HG03432 (cell line): ENCODE data around the gene ZNF536.
"Not testable (repeated sequence)": the region's sequence is repeated elsewhere in the genome, so short reads cannot be mapped to it uniquely, and the experiment has no call there.

Experiments used
- ATAC-seq: cut with Tn5 transposase; IDR thresholded peaks from one replicate; pipeline ENCODE4 v1.9.1; 2021; ENCODE audit warnings: mild to moderate bottlenecking, moderate library complexity; ENCODE audit not compliant: unreplicated experiment

Gene ZNF536

DNA sequence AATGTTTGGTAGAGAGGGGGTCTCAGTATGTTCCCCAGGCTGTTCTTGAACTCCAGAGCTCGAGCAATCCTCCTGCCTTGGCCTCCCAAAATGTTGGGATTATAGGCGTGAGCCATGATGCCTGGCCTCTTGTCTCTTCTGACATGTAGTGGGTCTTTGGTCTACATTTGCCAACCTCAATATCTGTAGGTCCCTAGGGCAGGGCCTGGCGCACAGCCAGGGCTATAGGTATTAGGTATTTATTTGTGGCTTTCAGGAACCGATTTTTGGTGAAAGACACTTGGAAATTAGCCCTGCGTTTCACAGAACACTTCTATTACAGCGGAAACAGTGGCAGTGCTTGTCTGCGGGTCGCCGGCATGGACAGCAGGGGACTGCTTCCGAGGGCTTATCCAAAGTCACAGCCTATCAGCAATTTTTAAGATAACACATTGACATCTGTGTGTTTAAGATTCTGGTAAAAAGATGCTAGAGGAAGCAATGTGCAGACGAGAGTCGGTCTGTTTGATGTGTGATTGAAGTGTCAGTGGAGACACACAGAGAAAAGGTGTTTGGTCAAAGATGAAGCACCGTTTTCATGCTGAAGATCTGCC, 14.5 kb downstream of the ZNF536 start:
- ATAC-seq: no peak

DNA sequence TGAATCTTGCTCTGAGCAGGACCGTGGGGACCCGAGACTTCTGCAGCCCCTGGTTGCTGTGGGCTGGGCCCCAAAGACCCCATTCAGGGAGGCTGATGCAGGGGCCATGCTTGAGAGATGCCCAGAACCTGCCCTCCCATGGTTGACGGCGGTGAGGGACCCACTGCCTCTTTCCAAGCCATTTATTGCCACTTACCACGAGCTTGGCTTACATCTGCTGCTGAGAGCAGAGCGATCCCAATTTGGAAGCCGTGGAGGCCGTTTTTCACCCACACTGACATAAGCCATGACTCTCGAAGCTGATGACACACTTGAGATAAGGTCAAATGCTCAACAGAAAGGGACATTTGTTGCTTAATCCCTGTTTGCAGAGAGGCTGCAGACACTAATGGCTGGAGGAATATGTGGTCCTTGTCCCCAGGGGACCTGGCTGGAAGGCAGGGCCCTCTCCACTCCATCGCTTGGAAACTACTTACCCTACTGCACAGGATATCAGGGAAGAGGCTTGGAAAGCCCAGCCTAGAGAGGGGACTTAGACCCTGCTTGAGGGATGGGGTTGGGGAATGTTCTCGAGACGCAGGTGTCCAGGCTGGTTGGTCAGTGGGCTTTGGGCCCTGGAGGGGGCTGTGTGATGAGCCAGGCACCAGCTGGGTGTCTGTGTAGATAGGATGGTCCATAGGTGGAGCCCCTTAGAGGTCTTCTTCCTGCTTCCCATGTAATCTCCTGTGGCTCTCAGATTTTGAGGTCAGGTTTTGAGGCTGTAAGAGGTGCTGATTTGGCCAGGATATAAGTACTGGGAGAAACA, 15.3 kb downstream of the ZNF536 start:
- no peak for ATAC-seq

DNA sequence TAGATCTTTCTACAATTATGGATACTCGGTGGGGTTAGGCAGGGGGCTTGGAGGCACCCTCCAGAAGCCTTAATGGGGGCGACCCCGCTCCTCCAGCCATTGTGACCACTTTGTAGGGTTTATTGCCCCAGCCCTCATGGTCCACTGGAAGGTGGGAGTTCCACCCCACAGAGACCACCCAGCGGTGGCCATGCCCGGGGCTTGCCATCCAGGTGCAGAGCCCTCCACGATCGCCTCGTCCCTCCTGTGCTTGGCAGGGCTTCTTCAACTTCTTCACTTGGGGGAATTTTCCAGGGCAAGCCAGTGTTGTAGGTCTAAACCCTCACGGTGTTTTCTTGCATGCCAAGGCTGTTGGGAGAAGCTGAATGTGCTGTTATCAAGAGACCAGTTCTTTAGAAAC, 16.1 kb downstream of the ZNF536 start:
- ATAC-seq: no peak

DNA sequence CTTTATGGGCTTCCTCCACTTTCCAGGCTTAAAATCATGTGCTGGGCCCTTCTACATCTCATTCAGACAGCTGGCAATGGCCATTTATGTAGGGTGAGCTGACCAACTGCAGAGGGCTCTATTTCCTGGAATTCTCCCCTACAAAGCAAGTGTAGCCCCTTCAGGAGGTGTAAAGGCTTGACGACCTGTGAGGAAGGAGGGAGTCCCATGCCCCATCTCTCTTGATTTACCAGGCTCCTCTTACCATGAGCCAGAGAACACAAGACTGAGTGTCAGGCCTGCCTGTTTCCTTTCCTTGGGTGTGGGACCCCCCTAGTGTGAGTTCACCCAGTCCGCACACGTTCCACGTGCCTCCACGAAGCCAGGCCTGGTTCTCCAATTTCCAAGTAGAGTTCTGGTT, 16.6 kb downstream of the ZNF536 start:
- ATAC-seq: no peak

DNA sequence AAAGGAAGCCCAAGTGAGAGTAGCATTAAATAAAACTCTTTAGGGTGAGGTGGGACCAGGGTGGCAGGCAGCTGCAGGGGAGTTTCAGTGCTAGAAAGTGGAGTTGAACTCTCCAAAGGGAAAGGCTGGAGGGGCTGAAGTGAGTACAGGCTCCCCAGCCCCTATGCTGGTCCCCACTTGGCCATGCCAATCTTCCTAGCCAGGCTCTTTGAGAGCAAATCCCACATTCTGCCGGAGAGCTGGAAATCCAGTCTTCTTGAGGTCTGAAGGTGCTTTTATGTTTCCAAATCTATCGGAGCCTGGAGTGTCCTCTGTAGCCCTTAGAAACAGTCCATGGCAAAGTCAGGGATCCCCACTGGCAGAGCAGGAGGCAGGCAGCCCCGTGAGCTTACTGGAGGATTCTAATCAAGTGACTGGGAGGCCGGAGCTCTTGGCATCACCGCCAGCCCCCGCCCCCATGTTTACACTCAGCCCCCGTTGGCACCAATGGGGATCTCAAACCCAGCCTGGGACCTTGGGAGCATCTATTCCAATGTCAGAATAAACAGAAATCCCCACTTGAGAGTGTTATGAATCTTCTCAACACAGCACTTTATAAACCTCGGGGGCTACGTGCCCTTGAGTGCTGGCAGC, 18.3 kb downstream of the ZNF536 start:
- no peak for ATAC-seq

DNA sequence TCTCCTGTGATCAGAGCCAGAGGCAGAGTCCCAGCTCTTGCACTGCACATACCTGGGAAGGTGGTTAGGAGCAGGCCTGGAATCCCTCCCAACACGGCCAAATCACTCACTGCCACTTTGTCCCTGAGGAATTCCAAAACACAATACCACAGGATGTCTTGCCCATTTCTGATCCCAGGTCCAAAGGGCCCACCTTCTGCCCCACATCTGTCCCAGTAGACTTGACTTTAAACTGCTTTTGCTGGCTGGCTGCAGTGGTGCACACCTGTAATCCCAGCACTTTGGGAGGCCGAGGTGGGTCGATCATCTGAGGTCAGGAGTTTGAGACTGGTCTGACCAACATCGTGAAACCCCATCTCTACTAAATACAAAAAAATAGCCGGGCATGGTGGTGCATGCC, 18.9 kb downstream of the ZNF536 start:
- no peak for ATAC-seq

DNA sequence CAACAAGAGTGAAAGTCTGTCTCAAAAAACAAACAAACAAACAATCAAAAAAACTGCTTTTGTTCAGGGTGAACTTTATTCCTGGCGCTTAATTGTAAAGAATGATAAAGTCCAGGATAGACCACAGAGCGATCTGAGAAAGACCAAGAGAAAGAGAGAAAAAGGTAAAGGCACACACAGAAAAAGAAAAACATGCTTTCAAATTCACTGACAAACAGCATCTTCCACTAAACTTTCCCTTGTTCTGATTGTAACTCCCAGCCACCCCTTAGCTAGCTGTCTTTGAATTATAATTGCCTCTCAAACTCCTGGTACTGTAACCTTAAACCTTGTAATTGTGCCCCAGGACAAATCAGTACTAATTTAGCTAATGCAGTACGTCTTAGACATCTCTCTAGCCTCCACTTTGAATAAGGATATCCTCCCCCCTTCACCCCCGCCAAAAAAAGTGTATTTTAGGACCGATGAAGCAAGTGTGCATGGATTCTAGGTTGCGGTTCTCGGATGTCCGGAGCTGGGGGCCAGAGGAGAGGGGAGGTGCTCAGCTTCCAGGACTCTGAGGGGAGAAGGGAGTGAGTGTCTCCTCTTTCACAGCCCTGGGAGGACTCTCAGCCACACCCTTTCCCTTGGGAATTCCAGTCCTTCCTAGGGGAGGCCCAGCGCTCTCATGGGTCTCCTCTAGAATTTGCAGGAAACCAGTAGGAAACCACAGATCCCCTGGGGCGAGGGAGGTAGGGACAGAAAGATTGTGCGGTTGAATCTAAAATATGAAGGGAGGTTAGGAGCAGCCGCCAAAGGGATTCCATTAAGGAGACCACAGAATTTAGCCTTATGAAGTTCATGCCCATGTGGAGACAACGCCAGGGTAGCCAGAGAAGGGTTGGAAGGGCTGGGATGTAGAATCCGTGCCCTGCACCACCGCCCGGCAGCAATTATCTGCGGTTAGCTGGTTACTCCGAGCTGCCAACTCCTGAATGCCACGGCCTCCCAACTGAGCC, 19.7 kb downstream of the ZNF536 start:
- no peak for ATAC-seq

DNA sequence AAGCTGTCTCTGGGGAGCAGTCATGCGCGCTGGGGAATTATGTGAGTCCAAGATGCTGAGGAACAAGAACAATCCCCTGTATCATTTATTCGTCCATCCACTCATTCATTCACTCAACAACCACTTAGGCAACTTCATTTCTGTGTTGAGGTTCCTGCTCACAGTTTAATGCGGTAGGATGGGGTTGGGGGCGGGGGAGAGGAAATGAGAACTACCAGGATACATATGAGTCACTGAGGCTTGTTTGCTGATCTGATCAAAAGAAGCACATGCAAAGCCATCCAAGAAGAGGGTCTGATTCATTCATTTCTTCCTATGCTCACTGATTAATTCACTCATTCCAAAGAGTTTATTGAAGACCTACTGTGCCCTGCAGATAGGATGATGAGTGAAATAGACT, 20.9 kb downstream of the ZNF536 start:
- no peak for ATAC-seq

DNA sequence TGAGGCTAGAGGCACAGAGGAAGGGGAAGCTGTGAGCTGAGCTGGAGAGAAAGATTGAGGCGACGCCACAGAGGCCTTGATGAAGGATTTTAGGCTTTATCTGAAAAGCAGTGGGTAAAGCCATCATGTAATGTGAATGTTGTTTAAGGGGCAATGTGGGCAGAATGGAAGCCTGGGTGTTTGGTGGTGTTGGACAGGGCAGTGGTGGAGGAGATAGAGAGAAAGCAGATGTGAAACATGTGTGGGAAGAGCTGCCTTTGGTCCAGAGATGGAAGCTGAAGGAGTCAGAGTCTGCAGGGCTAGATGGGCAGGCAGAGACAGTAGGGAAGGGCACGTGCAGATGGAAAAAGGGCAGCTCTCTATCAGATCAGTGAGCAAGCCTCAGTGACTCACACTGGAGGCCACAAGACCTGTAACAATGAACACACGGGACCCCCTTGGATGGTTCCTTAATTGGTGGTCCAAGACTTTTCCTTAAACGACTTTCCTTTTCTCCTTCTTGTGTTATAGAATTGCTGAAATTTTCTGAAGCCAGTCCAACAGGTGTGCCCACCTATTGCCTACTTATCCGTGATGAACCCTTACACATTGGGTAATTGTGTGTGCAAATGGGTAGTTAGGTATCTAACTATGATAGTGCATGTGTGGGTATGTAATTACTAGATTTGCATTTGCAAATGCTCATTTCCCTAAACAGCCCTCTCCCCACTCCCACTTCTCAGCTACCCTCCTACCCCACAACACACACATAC, 21.7 kb downstream of the ZNF536 start:
- no peak for ATAC-seq

DNA sequence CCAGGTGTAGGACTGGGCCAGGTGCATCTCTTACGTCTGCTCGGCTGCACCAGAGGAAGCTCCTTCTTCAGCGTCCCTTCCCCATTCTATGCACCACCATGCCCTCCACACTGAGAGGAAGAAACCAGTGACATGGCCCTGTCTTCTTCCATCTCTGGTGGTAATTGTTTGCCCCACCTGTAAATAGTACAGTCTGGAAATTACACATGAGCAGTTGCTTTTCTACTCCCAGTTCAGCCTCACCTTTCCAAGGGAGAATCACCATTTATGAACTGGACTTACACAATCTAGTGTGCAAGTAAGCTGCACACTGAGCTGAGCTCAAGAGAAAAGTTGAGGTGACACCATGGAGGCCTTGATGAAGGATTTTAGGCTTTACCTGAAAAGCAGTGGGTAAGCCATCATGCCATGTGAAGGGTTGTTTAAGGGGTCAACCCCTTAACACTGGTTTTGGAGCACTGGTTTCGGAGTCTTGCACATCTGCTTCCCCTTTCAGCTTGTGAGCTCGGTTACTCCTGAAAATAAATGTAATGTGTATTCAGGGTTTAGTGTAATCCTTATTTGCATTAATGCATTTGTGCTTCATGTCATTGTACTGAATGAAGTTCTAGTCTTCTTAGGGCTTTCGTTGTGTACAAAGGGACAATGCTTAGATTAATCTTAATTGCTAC, 22.4 kb downstream of the ZNF536 start:
- ATAC-seq: no peak

DNA sequence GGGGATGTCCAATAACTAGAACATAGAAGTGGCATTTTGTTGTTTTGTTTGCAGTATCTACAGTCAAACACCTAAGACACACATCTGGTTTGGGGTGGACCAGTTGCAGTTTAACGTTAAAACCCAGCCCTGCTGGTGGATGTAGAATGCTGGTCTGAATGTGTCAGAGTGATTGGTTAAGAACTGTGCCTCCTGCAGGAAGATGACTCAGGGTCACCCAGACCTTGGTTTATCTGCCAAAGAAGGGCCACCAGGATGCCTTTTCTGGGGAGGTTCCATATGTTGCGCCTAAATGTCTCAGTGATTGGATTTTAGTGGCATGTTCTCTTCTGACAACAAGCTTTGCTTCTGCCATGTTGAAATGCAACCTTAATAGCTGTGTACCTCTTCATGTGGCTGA, 23.1 kb downstream of the ZNF536 start:
- ATAC-seq: no peak

DNA sequence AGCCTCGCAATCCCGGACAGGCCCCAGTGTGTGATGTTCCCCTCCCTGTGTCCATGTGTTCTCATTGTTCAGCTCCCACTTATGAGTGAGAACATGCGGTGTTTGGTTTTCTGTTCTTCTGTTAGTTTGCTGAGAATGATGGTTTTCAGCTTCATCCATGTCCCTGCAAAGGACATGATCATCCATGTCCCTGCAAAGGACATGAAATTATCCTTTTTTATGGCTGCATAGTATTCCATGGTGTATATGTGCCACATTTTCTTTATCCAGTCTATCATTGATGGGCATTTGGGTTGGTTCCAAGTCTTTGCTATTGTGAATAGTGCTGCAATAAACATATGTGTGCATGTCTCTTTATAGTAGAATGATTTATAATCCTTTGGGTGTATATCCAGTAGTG, 26.4 kb downstream of the ZNF536 start:
- ATAC-seq: not testable (repeated sequence)

DNA sequence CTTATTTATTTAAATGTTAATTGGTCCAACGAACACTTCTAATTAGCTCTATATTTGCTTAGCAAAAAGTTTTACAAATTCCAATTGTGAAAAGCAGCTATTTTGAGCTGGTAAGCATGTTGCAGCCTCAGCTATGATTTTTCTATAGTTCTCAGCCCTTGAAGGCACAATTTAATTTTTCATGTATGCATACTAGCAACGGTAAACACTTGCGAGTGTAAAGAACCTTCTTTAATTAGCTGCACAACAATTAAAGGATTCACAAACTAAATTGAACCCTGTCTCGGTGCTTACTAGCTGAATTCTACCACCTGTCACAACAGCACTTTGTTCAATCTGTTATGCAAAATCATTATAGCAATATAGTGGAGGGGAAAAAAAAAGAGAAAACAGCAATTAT, 29.8 kb downstream of the ZNF536 start:
- no peak for ATAC-seq

DNA sequence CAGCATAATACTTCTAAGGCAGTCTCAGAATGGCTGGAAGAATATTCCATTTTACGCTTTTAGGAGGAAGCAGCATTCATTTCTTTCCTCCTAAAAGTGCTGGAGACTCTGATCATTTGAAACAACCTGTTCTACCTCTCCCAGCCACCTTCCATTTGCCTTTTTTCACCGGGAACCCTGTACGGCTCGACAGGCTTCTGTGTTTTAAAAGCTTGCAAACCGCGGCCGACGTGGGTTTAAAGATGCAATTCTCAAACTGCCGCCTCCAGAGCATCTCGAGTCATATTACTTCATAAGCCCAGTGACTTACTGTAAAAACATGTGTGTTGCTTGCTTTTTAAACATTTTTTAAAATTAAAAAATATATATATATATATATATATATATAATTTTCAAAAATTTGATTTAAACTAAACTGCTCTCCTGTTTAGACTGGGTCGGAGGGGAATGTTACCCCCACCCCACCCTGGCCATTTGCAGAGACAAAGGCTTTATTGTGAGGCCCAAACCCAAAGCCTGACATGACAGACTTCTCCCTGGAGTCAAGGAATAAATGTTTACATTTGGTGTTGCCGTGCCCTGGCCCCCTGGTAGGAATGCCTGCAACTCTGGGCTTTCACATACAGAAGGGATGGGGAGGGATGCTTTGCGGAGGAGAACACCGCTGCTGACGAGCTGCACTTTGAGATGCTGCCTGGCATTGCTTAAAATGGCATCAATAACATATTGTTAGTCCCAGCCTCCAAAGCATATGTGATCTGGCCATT, 30.4 kb downstream of the ZNF536 start:
- no peak for ATAC-seq

DNA sequence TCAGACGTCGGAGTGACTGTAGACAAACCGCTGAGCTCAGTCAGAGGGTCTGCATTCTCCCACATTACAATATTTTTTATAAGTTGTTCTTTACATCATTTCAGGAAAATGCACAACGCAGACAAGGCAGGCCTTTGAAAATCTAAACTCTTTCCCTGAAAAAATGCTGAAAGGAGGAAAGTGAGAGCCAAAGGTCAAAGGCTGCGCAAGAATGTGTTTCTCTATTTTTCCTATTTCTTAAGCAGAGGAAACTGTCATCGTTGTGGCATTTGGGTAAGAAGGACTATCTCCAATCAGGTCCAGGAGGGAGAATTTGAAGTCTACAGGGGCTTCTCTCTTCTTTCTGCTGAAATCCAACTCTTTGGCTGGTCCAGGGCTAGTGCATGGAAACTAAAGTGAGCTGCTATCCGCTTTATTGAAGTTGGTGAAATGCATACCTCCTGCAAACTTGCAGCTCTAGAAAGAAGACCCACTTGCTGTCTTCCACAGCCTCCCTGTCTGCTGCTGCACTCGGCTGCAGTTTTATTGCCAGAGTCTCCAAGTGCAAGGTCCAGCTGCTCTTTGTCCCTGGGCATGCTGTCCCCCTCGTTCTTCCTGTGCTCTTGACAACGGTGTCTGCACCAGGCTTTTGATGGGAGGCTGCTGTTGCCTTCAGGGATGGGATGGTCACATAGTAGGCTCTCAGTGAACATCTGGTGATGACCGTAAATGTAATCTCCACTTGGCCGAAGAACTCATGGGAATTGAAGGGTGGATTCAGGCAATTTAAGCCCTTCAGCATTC, 31.2 kb downstream of the ZNF536 start:
- ATAC-seq: no peak

DNA sequence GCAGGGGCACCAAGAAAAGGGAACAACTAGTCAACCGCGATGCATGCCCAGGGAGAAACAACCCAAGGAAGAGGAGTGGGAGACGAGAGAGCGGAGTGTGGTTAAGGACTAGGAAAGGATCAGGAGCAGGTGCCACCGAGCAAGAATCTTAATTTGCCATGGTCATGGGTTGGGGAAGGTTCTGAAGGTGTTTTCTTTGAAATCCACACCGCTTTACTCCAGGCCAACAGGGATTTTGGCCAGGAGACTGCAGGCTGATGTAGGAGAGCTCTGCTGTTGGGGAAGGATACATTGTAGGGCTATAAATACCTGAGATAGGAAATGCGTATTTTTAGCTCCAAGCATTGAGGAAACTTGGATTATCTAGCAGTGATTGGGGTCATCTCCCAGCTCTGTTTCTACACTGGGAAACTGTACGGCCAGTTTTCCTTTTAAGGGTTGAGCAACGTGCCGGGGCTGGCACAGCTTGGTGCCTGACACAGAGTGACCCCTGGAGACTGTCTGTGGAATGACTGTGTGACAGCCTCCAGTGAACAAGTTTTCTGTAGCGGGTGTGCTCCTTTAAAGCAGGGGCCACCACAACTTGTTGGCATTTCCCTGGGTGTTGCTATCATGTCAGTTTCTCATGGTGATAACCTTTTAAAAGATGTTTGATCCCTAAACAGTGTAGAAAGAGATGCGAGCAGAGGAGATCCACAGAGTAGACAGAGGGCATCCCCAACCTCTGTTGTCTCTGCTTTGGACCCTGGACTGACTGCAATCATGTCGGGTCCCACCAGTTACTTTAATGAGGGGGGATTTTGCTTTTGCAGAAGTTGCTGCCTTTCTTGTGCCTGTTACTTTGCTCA, 34.3 kb downstream of the ZNF536 start:
- no peak for ATAC-seq

DNA sequence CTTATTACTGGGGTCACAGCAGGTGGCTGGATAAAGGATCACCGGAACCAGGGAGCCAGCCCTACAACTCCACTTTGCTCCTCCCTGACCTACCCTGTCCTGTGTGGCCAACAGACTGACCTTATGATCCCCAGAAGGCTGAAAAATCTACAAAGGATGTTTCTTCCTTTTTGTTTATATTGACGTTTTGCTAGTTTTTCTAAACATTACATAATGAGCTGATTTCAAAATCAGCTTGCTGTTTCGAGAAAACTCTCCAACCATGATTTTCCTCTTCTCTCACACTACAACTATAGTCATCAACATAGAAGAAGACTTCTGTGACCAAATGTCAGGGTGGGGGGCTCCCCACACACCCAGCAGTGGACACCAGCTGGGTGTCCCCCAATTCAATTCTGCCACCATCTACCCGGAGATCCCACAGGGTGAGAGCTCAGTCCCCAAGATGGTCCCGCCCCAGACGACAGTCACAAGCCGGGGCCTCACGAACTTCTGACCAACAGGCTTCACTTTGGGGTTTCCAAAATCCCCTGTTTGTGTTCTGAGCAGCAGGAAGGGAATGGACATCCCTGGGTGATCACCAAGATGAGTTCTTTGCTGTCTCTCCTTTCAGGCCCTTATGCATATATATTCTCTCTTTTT, 35.0 kb downstream of the ZNF536 start:
- no peak for ATAC-seq
